ENCODE results near the gene CISH.

CISH gene

GRCh38 chr3:50617096-50617791 lies 5.7 kb upstream of the CISH start, which contains the start of gene MAPKAPK3:
Gene MAPKAPK3 (plus strand): TSS chr3:50617151. CDS start chr3:50617566, 415 bp downstream.
- Histone ChIP-seq H3K27me3 (ENCODE audit: insufficient read depth, low read length, poor library complexity) (no peaks in the 10 kb centered on the region), H4K20me1 (ENCODE audit: insufficient read depth, low read length) (peaks cover 22% of the 10 kb centered on the region), H3K4me3 (ENCODE audit: low read depth in 1 of 2, low read length in 2 of 2) (peak within 1 kb of the TSS; percentile 48 to 67), H3K4me2 (ENCODE audit: insufficient read depth, low read length) (peak within 1 kb of the TSS; percentile 92), H3K27ac (ENCODE audit: low read length) (peak within 1 kb of the TSS; percentile 83), H3K9me3 (ENCODE audit: insufficient read depth, low read length, severe bottlenecking) (no peaks in the 10 kb centered on the region), H3K9ac (ENCODE audit: low read depth, low read length) (peak within 1 kb of the TSS; percentile 93), H3K79me2 (ENCODE audit: insufficient read depth, low read length) (peaks cover 92% of the 10 kb centered on the region), H2AFZ (ENCODE audit: low read depth, low read length) (peak within 1 kb of the TSS; percentile 62), H3K4me1 (ENCODE audit: insufficient read depth, low read length) (peaks cover 86% of the 10 kb centered on the region), H3K36me3 (ENCODE audit: insufficient read depth, low read length) (peaks cover 68% of the 10 kb centered on the region)
- TF ChIP-seq EZH2 (IDR thresholded peaks at IDR 0.05; ENCODE audit: borderline replicate concordance, low read depth, low read length, severe bottlenecking) = no peak
- TF ChIP-seq CTCF (IDR thresholded peaks at IDR 0.05; ENCODE audit: borderline replicate concordance, extremely low read depth, low read length, poor library complexity, severe bottlenecking) = no peak
- DNase-seq = peak; percentile 62
- peak; percentile 2 for ATAC-seq (ENCODE audit: insufficient read depth, low read depth)

- Histone ChIP-seq H2AFZ (ENCODE audit: low read depth, low read length) (peak overlapping the region; percentile 21), H3K27me3 (ENCODE audit: insufficient read depth, low read length, poor library complexity) (no peaks in the 10 kb centered on the region), H3K79me2 (ENCODE audit: insufficient read depth, low read length) (peaks cover 90% of the 10 kb centered on the region), H3K36me3 (ENCODE audit: insufficient read depth, low read length) (peaks cover 63% of the 10 kb centered on the region), H3K9me3 (ENCODE audit: insufficient read depth, low read length, severe bottlenecking) (no peaks in the 10 kb centered on the region), H3K9ac (ENCODE audit: low read depth, low read length) (peak overlapping the region; percentile 93), H3K4me3 (ENCODE audit: low read depth in 1 of 2, low read length in 2 of 2) (peak overlapping the region; percentile 14 to 59; a peak in 3 of 4 replicates), H3K4me2 (ENCODE audit: insufficient read depth, low read length) (peak overlapping the region; percentile 75), H3K27ac (ENCODE audit: low read length) (peak overlapping the region; percentile 80), H3K4me1 (ENCODE audit: insufficient read depth, low read length) (peaks cover 81% of the 10 kb centered on the region), H4K20me1 (ENCODE audit: insufficient read depth, low read length) (peaks cover 22% of the 10 kb centered on the region)
- TF ChIP-seq EZH2 (IDR thresholded peaks at IDR 0.05; ENCODE audit: borderline replicate concordance, low read depth, low read length, severe bottlenecking) (no peak), CTCF (IDR thresholded peaks at IDR 0.05; ENCODE audit: borderline replicate concordance, extremely low read depth, low read length, poor library complexity, severe bottlenecking) (no peak)
- DNase-seq (peak; percentile 99), ATAC-seq (ENCODE audit: insufficient read depth, low read depth) (peak; percentile 43)
Measured at GRCh38 chr3:50616770-50617095, 5.2 kb upstream of the CISH start.

- H3K27ac ChIP-seq (ENCODE audit: low read length) = peak overlapping the region; percentile 80
- peak overlapping the region; percentile 75 for H3K4me2 ChIP-seq (ENCODE audit: insufficient read depth, low read length)
- ATAC-seq (ENCODE audit: insufficient read depth, low read depth) = peak; percentile 23
- peaks cover 64% of the 10 kb centered on the region for H3K36me3 ChIP-seq (ENCODE audit: insufficient read depth, low read length)
- peaks cover 76% of the 10 kb centered on the region for H3K4me1 ChIP-seq (ENCODE audit: insufficient read depth, low read length)
- peaks cover 89% of the 10 kb centered on the region for H3K79me2 ChIP-seq (ENCODE audit: insufficient read depth, low read length)
- peak; percentile 90 for DNase-seq
- H2AFZ ChIP-seq (ENCODE audit: low read depth, low read length) = peak overlapping the region; percentile 21
- peak overlapping the region; percentile 56 for H3K9ac ChIP-seq (ENCODE audit: low read depth, low read length)
- H3K27me3 ChIP-seq (ENCODE audit: insufficient read depth, low read length, poor library complexity) = no peaks in the 10 kb centered on the region
- H4K20me1 ChIP-seq (ENCODE audit: insufficient read depth, low read length) = peaks cover 25% of the 10 kb centered on the region
- peak overlapping the region; percentile 14 to 59; a peak in 3 of 4 replicates for H3K4me3 ChIP-seq (ENCODE audit: low read depth in 1 of 2, low read length in 2 of 2)
- TF ChIP-seq EZH2 (IDR thresholded peaks at IDR 0.05; ENCODE audit: borderline replicate concordance, low read depth, low read length, severe bottlenecking) (no peak), CTCF (IDR thresholded peaks at IDR 0.05; ENCODE audit: borderline replicate concordance, extremely low read depth, low read length, poor library complexity, severe bottlenecking) (peak; percentile 99)
- no peaks in the 10 kb centered on the region for H3K9me3 ChIP-seq (ENCODE audit: insufficient read depth, low read length, severe bottlenecking)
Measured at GRCh38 chr3:50616003-50616769, 4.6 kb upstream of the CISH start.
